GM18861 (cell line): ENCODE data around the gene C1QTNF8.

Source experiments
- ATAC-seq: cut with Tn5 transposase; IDR thresholded peaks from one replicate; pipeline ENCODE4 v1.9.1; 2021; ENCODE audit not compliant: unreplicated experiment

Gene C1QTNF8

DNA sequence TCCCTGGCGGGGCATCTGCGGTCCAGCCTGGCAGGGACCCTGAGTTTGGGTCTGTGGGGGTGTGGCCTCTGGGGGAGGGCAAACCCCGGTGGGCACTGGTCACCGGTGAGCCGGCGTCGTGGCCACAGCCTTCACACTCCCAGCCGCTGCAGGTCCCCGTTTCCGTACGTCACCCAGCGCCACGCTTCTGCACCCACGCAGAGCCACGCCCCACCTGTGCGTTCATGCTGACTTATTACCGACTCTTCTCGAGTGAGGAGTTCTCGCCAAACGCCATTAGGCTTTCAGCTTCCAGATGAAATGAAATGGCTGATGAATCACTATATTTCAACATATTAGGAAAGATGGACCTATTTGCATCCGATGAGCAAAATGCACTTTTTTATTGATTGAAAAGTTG, 32.3 kb downstream of the C1QTNF8 start:
- ATAC-seq, result no peak

GRCh38 chr16:1062895-1063294, 33.1 kb downstream of the C1QTNF8 start:
- ATAC-seq, result no peak

GRCh38 chr16:1061769-1062505, 34.1 kb downstream of the C1QTNF8 start:
- ATAC-seq, result no peak

- ATAC-seq, result no peak
Measured at GRCh38 chr16:1060416-1061340, 35.4 kb downstream of the C1QTNF8 start.

DNA sequence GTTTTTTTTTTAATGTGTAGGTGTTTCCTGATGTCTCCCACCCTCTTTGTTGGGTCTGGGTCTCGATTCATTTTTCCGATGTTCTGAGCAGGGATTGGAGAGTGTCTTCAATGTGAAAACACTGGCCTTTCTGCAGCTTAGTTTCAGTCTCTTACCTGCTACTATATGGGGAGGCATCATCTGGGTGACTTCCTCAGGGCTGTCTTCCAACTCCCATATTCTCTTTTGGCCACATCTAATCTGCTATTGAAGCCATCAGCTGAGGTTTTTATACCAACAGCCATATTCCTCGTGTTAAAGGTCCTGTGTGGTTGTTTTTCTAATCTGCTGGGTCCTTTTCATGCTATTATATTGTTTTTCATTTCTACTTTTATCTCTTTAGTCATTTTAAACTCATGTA, 36.7 kb downstream of the C1QTNF8 start:
- ATAC-seq, result no peak

GRCh38 chr16:1058216-1058615, 37.8 kb downstream of the C1QTNF8 start:
- no peak for ATAC-seq

DNA sequence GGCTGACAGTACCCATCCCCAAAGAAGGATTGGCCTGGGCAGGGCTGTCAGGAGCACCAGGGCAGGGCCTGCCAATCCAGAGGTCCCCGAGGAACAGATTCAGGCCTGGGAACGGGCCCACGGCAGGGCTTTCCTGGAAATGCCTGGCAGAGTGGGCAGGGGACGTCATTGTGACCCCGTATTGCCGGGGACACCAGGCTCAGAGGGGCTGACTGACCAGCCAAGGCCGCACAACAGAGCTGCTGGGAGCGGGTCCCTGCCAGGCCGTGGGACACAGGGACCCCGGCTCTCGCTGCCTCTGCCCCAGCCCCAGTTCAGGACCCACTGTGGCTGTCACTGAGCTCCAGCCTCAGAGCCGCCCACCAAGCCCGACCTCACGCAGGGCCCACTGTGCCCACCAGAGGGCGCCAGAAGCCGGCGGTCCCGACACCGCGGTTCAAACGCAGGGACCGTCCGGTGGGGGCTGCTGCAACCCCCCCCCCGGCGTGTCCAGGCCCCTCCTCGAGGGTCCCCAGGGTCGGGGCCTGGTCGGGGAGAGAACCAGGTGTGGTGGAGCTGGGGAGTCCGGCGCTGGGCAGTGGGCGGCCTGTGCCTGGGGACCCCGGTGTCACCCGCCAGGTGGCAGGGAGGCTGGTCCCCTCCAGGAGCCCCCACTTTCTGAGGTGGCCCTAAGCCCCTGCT, 38.7 kb downstream of the C1QTNF8 start:
- no peak for ATAC-seq

- no peak for ATAC-seq
Measured at GRCh38 chr16:1056196-1056595, 39.8 kb downstream of the C1QTNF8 start.

DNA sequence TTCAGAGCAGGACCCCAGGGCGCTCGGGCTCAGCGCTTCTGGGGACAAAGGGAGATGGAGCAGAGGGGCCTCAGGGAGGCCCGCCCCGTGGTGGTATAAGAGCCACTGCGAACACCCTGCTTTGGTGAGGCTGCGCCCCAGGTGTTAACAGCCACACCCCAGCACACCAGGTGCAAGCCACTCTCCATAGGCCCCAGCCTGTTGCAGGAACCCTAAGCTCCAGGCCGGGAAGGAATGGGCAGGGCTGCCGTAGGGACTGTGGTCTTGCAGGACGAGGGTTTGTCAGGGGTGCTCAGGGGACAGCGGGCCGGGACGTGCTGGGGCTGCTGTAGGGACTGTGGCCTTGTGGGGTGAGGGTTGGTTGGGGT, 40.5 kb downstream of the C1QTNF8 start:
- ATAC-seq, result no peak

- no peak for ATAC-seq
Measured at GRCh38 chr16:1054660-1055556, 41.1 kb downstream of the C1QTNF8 start.

- ATAC-seq, result no peak
Measured at GRCh38 chr16:1053700-1054368, 42.2 kb downstream of the C1QTNF8 start.

GRCh38 chr16:1053121-1053521, 42.9 kb downstream of the C1QTNF8 start:
- no peak for ATAC-seq

DNA sequence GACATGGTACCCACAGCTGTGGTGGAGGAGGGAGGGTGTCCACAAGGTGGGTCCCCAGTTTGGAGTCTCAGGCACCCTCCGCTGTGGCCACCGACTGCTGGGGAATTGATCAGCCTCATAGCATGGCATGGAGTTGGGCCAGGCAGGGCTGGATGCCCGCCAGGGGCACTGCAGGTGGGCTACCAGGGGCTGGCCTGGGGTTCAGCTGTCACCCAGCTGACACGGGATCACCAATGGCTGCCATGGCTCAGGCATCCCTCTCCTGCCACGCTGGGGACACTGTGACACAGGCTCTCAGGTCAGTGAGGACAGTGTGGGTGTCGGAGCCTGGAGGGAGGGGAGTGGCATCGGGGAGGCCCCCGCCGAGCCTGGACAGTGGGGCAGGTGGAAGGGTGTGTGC, 43.3 kb downstream of the C1QTNF8 start:
- ATAC-seq, result no peak

GRCh38 chr16:1051446-1051845, 44.6 kb downstream of the C1QTNF8 start:
- ATAC-seq, result no peak

GRCh38 chr16:1050921-1051320, 45.1 kb downstream of the C1QTNF8 start:
- no peak for ATAC-seq

GRCh38 chr16:1050516-1050915, 45.5 kb downstream of the C1QTNF8 start:
- ATAC-seq, result no peak

DNA sequence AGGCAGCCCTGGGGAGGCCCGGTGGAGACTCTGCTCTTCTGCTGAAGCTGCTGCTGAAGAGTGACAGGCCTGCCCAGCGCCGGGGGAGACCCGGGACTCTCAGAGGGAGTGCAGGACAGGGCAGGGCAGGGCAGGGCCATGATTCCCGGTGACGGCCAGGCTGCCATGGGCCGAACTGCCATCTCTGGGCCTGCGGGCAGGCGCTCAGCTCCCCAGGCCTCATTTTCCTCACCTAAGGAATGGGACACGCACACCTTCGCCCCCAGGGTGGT, 46.1 kb downstream of the C1QTNF8 start:
- no peak for ATAC-seq

DNA sequence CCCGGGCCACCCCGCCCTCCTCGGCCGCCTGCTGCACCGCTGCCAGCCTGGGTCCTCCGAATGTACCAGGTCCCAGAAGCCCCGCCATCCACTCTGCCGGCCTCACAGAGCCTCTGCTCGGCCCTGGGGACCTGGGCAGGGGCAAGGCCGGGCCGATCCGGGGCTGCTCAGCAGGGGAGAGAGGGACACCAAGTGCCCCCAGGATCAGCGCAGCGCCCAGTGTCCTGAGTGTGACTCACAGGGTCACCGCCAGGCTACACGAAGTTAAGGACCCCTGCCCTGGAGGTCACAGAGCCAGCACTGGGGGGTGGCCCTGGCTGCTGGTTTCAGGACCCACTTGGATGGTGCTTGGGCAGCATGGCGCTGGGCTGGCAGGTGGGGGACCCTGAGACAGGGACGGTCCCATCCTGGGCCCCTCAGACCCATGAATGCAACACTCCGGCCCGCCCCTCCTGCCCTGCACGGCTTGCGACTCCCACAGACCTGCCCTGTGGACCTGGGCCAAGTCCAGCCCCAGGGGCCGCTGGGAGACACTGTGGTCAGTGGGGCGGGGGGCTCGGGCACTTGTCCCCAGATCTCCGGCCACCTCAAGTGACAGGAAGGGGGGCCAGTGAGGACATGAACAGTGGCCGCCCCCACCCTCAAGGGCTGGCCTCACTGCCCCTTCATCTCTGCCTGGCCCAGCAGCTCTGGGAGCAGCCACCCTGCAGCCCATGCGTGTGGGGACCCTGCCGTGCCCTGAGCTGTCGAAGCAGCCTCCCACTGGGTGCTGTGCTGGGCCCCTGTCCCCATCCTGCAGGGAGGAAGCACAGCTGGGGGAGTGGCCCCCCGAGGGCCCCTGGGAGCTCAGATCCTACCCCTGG, 46.7 kb downstream of the C1QTNF8 start:
- no peak for ATAC-seq

- ATAC-seq, result no peak
Measured at GRCh38 chr16:1048442-1049112, 47.5 kb downstream of the C1QTNF8 start.
